ENCODE results near the gene TMEM121.
A peak's percentile ranks its signal among the peaks of the same experiment; 100 is the strongest.

The TMEM121 gene

GRCh38 chr14:105482486-105483110 is 43.8 kb upstream of the TMEM121 start:
- H3K9me3 ChIP-seq (ENCODE audit: control insufficient read depth in 2 of 2, low read length in 2 of 2), result no peaks in the 10 kb centered on the region
- peaks cover 75% of the 10 kb centered on the region for H3K4me1 ChIP-seq (ENCODE audit: control insufficient read depth, insufficient read depth, low read length)
- H3K27me3 ChIP-seq (ENCODE audit: control insufficient read depth in 1 of 2, insufficient read depth in 2 of 2, low read length in 2 of 2), result peaks cover 2 to 16% of the 10 kb centered on the region in 2 donors
- H3K27ac ChIP-seq (ENCODE audit: low read length), result peak overlapping the region; percentile 93
- peak overlapping the region in 1 of 2 donors; percentile 60 for H3K4me3 ChIP-seq (ENCODE audit: low read length in 2 of 2)
- H3K36me3 ChIP-seq (ENCODE audit: control insufficient read depth in 2 of 2, insufficient read depth in 2 of 2, low read length in 2 of 2), result peaks cover 0 to 3% of the 10 kb centered on the region in 2 donors
- H3K9ac ChIP-seq (ENCODE audit: low read length in 2 of 2), result peak overlapping the region; percentile 52 to 58

DNA sequence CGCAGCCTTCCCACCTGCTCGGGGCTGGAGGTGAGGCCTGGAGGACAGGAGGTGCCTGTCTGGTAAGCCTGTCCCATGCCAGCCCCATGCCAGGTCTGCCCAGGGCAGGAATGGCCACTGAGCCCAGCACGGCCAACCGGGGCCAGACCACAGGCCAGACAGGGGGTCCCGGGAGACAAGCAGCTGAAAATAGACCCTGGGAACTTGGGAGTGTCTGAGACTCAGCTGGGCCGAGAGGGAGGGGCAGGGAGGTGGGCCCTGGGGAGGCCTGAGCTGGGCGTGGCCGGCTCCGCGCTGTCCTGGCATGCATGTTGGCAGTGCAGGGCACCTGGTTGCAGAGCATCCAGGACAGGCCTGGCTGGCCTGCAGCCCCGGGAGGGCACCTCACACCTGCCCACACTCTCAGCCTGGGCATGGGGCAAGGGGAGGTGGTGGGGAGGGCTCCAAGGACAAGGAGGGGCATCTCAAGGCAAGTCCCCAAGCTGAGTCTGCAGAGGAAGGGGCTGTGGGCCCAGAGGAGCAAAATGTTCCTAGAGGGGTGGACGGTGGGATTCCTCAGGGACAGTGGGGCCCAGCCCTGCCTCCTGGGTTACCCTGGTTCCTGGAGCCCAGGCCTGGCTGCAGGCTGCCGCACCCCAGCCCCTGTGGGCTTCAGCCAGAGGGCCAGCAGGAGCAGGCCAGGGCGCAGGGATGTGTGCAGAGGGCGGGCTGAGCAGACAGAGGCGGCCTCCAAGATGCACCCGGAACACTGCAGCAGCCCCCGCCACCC is 42.9 kb upstream of the TMEM121 start:
- peaks cover 81% of the 10 kb centered on the region for H3K4me1 ChIP-seq (ENCODE audit: control insufficient read depth, insufficient read depth, low read length)
- peak overlapping the region; percentile 93 for H3K27ac ChIP-seq (ENCODE audit: low read length)
- H3K27me3 ChIP-seq (ENCODE audit: control insufficient read depth in 1 of 2, insufficient read depth in 2 of 2, low read length in 2 of 2), result peaks cover 2 to 19% of the 10 kb centered on the region in 2 donors
- peak overlapping the region in 1 of 2 donors; percentile 21 for H3K9ac ChIP-seq (ENCODE audit: low read length in 2 of 2)
- H3K4me3 ChIP-seq (ENCODE audit: low read length in 2 of 2), result no peak overlapping the region
- peaks cover 0 to 3% of the 10 kb centered on the region in 2 donors for H3K36me3 ChIP-seq (ENCODE audit: control insufficient read depth in 2 of 2, insufficient read depth in 2 of 2, low read length in 2 of 2)
- no peaks in the 10 kb centered on the region for H3K9me3 ChIP-seq (ENCODE audit: control insufficient read depth in 2 of 2, low read length in 2 of 2)

DNA sequence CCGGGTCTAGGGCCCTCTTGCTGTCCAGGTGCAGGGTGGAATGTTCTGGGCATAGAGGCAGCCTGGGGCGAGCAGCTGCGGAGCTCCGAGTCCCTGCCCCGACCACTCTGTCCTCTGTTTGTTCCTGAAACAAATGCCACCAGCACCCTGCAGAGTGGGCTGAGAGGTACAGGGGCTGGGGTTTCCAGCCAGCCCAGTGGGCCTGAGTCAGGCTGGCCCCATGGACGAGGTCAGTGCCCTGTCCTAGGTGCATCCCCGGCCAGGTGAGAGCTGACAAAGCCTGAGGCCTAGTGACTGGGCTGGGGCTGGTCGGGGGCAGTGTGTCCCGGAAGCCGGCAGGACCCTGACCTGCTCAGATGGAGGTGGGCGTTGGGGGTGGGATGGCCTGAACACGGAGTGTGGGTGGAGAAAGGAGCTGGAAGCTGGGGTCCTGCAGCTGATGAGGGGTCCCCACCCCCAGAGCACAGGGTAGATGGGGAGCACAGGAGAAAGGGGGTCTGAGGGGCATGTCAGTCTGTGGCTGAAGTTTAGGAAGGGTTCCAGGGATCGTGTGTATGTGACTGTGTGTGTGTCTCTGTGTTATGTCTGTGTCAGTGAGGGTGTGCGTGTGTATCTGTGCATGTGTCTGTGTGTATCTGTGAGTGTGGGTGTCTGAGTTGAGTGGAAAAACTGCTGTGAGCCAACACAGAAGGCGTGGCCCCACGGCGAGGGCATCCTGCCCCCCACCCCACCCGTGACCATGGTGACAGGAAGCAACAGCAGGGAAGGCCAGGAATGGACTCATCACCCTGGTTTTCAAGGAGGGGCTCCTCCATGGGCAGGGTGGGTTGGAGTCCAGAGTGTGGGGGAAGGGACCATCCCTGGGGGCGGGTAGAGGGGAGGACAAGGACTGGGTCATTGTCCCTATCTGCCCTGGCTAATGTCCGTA is 42.0 kb upstream of the TMEM121 start:
- H3K9me3 ChIP-seq (ENCODE audit: control insufficient read depth in 2 of 2, low read length in 2 of 2), result no peaks in the 10 kb centered on the region
- no peak overlapping the region for H3K4me3 ChIP-seq (ENCODE audit: low read length in 2 of 2)
- H3K4me1 ChIP-seq (ENCODE audit: control insufficient read depth, insufficient read depth, low read length), result peaks cover 89% of the 10 kb centered on the region
- H3K36me3 ChIP-seq (ENCODE audit: control insufficient read depth in 2 of 2, insufficient read depth in 2 of 2, low read length in 2 of 2), result peaks cover 0 to 3% of the 10 kb centered on the region in 2 donors
- peaks cover 2 to 19% of the 10 kb centered on the region in 2 donors for H3K27me3 ChIP-seq (ENCODE audit: control insufficient read depth in 1 of 2, insufficient read depth in 2 of 2, low read length in 2 of 2)
- peak overlapping the region; percentile 55 for H3K27ac ChIP-seq (ENCODE audit: low read length)
- no peak overlapping the region for H3K9ac ChIP-seq (ENCODE audit: low read length in 2 of 2)

GRCh38 chr14:105484997-105485393 is 41.4 kb upstream of the TMEM121 start:
- H3K27ac ChIP-seq (ENCODE audit: low read length), result peak overlapping the region; percentile 55
- H3K36me3 ChIP-seq (ENCODE audit: control insufficient read depth in 2 of 2, insufficient read depth in 2 of 2, low read length in 2 of 2), result no peaks in the 10 kb centered on the region
- peaks cover 2 to 19% of the 10 kb centered on the region in 2 donors for H3K27me3 ChIP-seq (ENCODE audit: control insufficient read depth in 1 of 2, insufficient read depth in 2 of 2, low read length in 2 of 2)
- H3K9me3 ChIP-seq (ENCODE audit: control insufficient read depth in 2 of 2, low read length in 2 of 2), result no peaks in the 10 kb centered on the region
- H3K4me3 ChIP-seq (ENCODE audit: low read length in 2 of 2), result no peak overlapping the region
- no peak overlapping the region for H3K9ac ChIP-seq (ENCODE audit: low read length in 2 of 2)
- peaks cover 94% of the 10 kb centered on the region for H3K4me1 ChIP-seq (ENCODE audit: control insufficient read depth, insufficient read depth, low read length)

DNA sequence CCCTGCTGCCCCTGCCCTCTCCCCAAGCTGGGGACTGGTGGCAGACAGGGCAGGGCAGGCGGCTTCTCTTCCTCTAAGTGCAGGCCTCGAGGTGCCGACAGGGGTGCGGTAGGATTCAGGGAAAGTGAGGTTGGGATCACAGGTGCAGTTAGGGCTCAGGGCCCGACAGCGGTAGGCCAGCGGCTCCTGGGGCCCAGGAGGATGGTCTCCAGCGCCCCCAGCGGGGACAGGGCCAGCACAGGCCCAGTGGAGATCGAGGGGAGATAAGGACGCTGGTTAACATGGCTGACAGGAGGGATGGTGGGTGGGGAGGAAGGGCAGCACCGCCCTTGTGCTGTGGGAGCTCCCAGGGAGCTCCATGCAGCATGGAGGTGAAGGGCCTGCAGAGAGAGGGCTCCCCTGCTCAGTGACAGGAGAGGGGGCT is 40.6 kb upstream of the TMEM121 start:
- no peak overlapping the region for H3K9ac ChIP-seq (ENCODE audit: low read length in 2 of 2)
- no peaks in the 10 kb centered on the region for H3K9me3 ChIP-seq (ENCODE audit: control insufficient read depth in 2 of 2, low read length in 2 of 2)
- peaks cover 2 to 19% of the 10 kb centered on the region in 2 donors for H3K27me3 ChIP-seq (ENCODE audit: control insufficient read depth in 1 of 2, insufficient read depth in 2 of 2, low read length in 2 of 2)
- no peak overlapping the region for H3K27ac ChIP-seq (ENCODE audit: low read length)
- H3K36me3 ChIP-seq (ENCODE audit: control insufficient read depth in 2 of 2, insufficient read depth in 2 of 2, low read length in 2 of 2), result no peaks in the 10 kb centered on the region
- H3K4me3 ChIP-seq (ENCODE audit: low read length in 2 of 2), result peak overlapping the region in 1 of 2 donors; percentile 78
- peaks cover 91% of the 10 kb centered on the region for H3K4me1 ChIP-seq (ENCODE audit: control insufficient read depth, insufficient read depth, low read length)

GRCh38 chr14:105486163-105486973 is 40.0 kb upstream of the TMEM121 start, which contains the start of gene CRIP1:
Gene CRIP1 (plus strand): TSS chr14:105486886. CDS start chr14:105487260, 374 bp downstream.
- peak within 1 kb of the TSS; percentile 17 to 78 for H3K4me3 ChIP-seq (ENCODE audit: low read length in 2 of 2)
- H3K27ac ChIP-seq (ENCODE audit: low read length), result peak within 1 kb of the TSS; percentile 53
- H3K9ac ChIP-seq (ENCODE audit: low read length in 2 of 2), result no peak within 1 kb of the TSS
- no peaks in the 10 kb centered on the region for H3K9me3 ChIP-seq (ENCODE audit: control insufficient read depth in 2 of 2, low read length in 2 of 2)
- peaks cover 87% of the 10 kb centered on the region for H3K4me1 ChIP-seq (ENCODE audit: control insufficient read depth, insufficient read depth, low read length)
- H3K27me3 ChIP-seq (ENCODE audit: control insufficient read depth in 1 of 2, insufficient read depth in 2 of 2, low read length in 2 of 2), result peaks cover 2 to 19% of the 10 kb centered on the region in 2 donors
- no peaks in the 10 kb centered on the region for H3K36me3 ChIP-seq (ENCODE audit: control insufficient read depth in 2 of 2, insufficient read depth in 2 of 2, low read length in 2 of 2)

DNA sequence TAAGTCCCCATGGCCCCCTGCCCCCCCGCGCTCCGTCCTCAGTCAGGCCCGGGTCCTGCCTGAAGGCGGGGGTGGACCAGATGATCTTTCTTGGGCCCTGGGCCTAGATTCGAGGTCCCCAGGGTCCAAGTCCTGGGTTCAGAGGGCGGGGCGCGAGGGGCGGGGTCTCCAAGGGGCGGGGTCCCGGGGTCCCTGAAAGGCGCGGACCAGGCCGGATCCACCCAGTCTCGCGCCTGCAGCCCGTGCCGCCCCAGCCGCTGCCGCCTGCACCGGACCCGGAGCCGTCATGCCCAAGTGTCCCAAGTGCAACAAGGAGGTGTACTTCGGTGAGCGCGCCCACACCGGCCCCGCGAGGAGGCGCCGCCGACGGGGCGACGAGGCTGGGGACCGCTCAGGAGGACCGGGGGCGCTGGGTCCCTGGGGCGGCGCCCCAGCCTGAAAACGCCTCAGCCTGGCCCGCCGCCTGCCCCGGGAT is 39.4 kb upstream of the TMEM121 start:
- H3K9me3 ChIP-seq (ENCODE audit: control insufficient read depth in 2 of 2, low read length in 2 of 2), result no peaks in the 10 kb centered on the region
- no peak overlapping the region for H3K9ac ChIP-seq (ENCODE audit: low read length in 2 of 2)
- peaks cover 88% of the 10 kb centered on the region for H3K4me1 ChIP-seq (ENCODE audit: control insufficient read depth, insufficient read depth, low read length)
- H3K36me3 ChIP-seq (ENCODE audit: control insufficient read depth in 2 of 2, insufficient read depth in 2 of 2, low read length in 2 of 2), result no peaks in the 10 kb centered on the region
- peak overlapping the region; percentile 53 for H3K27ac ChIP-seq (ENCODE audit: low read length)
- peaks cover 2 to 19% of the 10 kb centered on the region in 2 donors for H3K27me3 ChIP-seq (ENCODE audit: control insufficient read depth in 1 of 2, insufficient read depth in 2 of 2, low read length in 2 of 2)
- peak overlapping the region; percentile 17 to 78 for H3K4me3 ChIP-seq (ENCODE audit: low read length in 2 of 2)

- H3K36me3 ChIP-seq (ENCODE audit: control insufficient read depth in 2 of 2, insufficient read depth in 2 of 2, low read length in 2 of 2), result no peaks in the 10 kb centered on the region
- no peaks in the 10 kb centered on the region for H3K9me3 ChIP-seq (ENCODE audit: control insufficient read depth in 2 of 2, low read length in 2 of 2)
- peak overlapping the region; percentile 46 to 78 for H3K4me3 ChIP-seq (ENCODE audit: low read length in 2 of 2)
- H3K27ac ChIP-seq (ENCODE audit: low read length), result peak overlapping the region; percentile 53
- peaks cover 2 to 19% of the 10 kb centered on the region in 2 donors for H3K27me3 ChIP-seq (ENCODE audit: control insufficient read depth in 1 of 2, insufficient read depth in 2 of 2, low read length in 2 of 2)
- H3K4me1 ChIP-seq (ENCODE audit: control insufficient read depth, insufficient read depth, low read length), result peaks cover 83% of the 10 kb centered on the region
- H3K9ac ChIP-seq (ENCODE audit: low read length in 2 of 2), result peak overlapping the region in 1 of 2 donors; percentile 47
Observed at GRCh38 chr14:105487449-105487985, 38.9 kb upstream of the TMEM121 start.

- peak overlapping the region in 1 of 2 donors; percentile 47 for H3K9ac ChIP-seq (ENCODE audit: low read length in 2 of 2)
- H3K27ac ChIP-seq (ENCODE audit: low read length), result peak overlapping the region; percentile 53
- H3K27me3 ChIP-seq (ENCODE audit: control insufficient read depth in 1 of 2, insufficient read depth in 2 of 2, low read length in 2 of 2), result peaks cover 2 to 19% of the 10 kb centered on the region in 2 donors
- peaks cover 77% of the 10 kb centered on the region for H3K4me1 ChIP-seq (ENCODE audit: control insufficient read depth, insufficient read depth, low read length)
- no peaks in the 10 kb centered on the region for H3K36me3 ChIP-seq (ENCODE audit: control insufficient read depth in 2 of 2, insufficient read depth in 2 of 2, low read length in 2 of 2)
- peak overlapping the region; percentile 46 to 78 for H3K4me3 ChIP-seq (ENCODE audit: low read length in 2 of 2)
- H3K9me3 ChIP-seq (ENCODE audit: control insufficient read depth in 2 of 2, low read length in 2 of 2), result no peaks in the 10 kb centered on the region
Observed at GRCh38 chr14:105487986-105488777, 38.2 kb upstream of the TMEM121 start.
